Kidney epithelial cell (primary cell): Measurements from ENCODE around the gene LAMA5. TPM values are rescaled to one million over a fixed set of nuclear protein-coding genes. Genes with fewer than 3 reads are reported as not detected.

ENCODE experiments used
- DNase-seq: peaks from one replicate; pipeline ENCODE4 v3.0.0-alpha.2; 2010; ENCODE audit warnings: low read depth
- H3K27me3 ChIP-seq: 2 replicates; pipeline ENCODE4 v1.6.0; 2011; ENCODE audit warnings: low read length; ENCODE audit not compliant: control insufficient read depth, insufficient read depth
- H3K36me3 ChIP-seq: 2 replicates; pipeline ENCODE4 v1.5.1; 2011; ENCODE audit warnings: low read length; ENCODE audit not compliant: control insufficient read depth, insufficient read depth
- H3K4me3 ChIP-seq: 2 replicates; pipeline ENCODE4 v1.5.1; 2011; ENCODE audit warnings: low read depth, mild to moderate bottlenecking, control low read depth, low read length
- total RNA-seq: library from RNA; depleted of rRNA; stranded (reverse); fragments of >200 nt; gene quantifications from 2 replicates; pipeline ENCODE4 v1.2.3, GENCODE V29; 2015
- TF ChIP-seq, protein P1 (sequence below): IDR thresholded peaks from 2 replicates; pipeline ENCODE4 v1.5.1; 2011; ENCODE audit warnings: mild to moderate bottlenecking, moderate library complexity, low read length, control low read depth, inconsistent platforms; ENCODE audit not compliant: insufficient read depth, poor library complexity, severe bottlenecking

Gene LAMA5
- total RNA-seq, 1 donor from 2014 or later, result 359 TPM

DNA sequence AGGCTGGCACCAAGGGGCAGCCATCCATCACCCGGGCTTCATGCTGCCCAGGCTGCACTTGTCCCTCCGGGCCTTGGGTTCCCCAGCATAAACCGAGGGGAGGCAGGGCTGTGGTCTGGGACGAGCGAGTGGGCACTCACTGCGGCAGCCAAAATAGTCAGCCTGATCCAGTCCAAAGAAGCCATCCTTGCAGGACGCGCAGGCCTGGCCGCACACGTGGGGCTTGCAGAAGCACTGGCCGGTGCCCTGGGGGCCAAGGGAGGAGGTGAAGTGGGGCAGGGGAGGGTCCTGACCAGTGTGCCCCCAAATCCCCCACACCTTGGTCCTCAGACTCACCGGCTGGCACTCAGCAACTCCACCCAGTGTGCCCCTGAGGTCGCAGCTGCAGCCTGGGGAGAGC, 32.2 kb downstream of the LAMA5 start:
- Histone ChIP-seq H3K36me3 (peaks cover 1% of the 10 kb centered on the region), H3K4me3 (no peak overlapping the region), H3K27me3 (no peaks in the 10 kb centered on the region)
- TF ChIP-seq, protein P1, sequence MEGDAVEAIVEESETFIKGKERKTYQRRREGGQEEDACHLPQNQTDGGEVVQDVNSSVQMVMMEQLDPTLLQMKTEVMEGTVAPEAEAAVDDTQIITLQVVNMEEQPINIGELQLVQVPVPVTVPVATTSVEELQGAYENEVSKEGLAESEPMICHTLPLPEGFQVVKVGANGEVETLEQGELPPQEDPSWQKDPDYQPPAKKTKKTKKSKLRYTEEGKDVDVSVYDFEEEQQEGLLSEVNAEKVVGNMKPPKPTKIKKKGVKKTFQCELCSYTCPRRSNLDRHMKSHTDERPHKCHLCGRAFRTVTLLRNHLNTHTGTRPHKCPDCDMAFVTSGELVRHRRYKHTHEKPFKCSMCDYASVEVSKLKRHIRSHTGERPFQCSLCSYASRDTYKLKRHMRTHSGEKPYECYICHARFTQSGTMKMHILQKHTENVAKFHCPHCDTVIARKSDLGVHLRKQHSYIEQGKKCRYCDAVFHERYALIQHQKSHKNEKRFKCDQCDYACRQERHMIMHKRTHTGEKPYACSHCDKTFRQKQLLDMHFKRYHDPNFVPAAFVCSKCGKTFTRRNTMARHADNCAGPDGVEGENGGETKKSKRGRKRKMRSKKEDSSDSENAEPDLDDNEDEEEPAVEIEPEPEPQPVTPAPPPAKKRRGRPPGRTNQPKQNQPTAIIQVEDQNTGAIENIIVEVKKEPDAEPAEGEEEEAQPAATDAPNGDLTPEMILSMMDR, result no peak
- DNase-seq, result no peak

DNA sequence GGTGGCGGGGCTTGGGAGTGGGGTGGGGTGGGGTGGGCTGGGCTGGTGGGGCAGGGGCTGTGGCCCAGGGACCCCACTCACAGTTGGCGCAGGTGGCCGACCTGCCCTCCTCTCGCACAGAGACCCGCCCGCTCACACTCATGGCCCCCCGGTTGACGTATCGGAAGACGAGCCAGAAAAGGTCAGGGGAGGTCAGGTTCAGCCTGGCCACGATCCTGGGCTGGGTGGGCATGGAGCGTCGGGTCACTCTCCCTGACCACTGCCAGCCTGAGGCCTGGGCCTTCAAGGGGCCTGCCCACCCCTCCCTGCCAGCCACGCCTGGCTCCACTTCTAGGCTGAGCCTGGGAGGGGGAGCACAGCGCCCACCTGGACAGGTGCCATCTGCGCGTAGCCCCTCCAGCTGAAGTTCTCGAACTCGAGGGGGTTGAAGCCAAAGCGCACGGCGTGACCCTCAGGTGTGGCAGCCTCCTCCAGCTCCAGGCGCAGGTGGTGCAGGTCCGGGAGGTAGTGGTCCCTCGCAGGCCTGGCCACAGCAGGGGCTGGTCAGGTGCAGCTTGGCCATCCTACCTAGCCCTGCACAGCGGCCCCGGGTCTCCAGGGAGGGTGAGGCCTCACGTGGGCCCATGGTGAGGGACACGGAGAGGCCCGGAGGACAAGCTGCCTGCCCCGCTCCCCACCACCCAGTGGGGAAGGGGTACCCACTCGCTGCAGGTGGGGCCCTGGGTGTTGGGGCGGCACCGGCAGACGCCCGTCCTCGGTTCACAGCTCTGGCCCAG, 33.1 kb downstream of the LAMA5 start:
- Histone ChIP-seq H3K27me3 (no peaks in the 10 kb centered on the region), H3K4me3 (no peak overlapping the region), H3K36me3 (peaks cover 3% of the 10 kb centered on the region)
- TF ChIP-seq, protein P1, result no peak
- DNase-seq, result no peak

DNA sequence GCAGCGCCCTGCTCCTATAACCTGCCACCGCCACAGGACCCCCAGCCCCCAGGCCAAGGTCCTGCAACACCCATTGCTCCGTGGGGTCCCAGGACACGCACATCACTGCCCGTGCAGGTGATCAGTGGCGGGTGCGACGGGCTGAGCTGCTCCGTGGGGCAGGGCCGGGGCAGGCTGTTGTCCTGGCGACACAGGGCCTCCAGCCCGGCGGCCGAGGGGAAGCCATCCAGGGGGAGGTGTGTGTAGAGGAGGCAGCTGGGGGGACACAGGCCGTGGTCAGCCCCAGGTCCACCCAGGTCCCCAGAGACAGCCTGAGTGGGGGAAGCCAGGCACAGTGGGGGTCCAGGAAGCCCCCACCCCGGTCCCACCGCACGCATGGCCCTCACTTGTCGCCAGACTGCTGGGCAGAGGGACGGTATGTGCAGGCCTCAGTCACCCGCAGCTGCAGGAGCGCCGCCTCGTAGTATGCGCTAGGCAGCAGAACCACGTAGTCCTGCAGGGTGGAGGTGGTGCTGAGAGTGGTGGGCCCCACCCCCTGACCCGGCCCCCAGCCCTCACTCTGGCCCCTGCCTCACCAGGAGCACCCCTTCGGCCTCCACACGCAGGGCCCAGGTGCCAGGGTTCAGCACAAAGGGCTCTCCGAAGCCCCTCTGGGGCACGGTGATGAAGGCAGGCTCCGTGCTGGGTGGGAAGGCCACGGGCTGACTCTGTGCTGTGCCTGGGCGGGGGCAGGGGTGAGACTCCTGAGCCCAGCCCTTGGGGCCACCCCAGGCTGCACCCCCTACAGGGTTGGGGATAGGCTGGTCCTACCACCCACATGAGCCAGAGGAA, 33.9 kb downstream of the LAMA5 start:
- Histone ChIP-seq H3K36me3 (peaks cover 3% of the 10 kb centered on the region), H3K4me3 (no peak overlapping the region), H3K27me3 (no peaks in the 10 kb centered on the region)
- TF ChIP-seq, protein P1, result no peak
- no peak for DNase-seq

DNA sequence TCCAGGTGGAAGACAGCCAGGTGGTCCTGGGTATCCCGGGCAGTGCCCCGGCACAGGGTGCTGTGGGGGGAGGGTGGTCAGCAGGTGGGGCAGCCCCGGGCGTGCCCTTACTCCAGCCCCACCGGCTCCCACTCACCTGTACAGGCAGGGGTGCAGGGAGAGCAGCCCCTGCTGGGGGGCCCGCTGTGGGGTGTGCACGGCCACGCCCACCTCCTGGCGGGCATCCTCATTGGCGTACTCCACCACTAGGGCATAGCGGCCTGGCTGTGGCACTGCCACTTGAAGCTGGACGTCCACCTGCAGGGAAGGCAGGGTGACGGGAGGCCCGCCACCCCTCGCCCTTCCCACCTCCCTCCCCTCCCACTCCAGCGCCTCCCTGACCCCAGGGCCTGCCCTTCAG, 34.7 kb downstream of the LAMA5 start:
- H3K27me3 ChIP-seq, result no peaks in the 10 kb centered on the region

DNA sequence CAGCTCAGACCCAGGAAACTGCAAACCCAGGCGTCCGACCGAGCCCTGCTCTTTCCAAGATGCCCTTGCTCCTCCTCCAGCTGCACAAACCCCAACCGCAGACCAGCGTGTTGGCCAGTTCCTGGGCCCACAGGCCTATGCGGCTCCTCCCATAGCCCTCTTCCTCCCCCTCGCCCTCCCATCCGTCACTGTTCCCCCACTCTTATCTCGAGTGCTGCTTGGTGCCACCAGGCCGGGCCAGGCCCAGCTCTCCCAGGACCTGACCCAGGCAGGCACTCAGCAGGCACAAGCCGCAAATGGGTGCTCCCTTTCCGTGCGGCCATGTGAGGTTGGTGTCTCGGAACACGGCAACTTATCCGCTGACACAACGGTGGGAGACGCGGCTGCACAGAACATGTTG, 35.8 kb downstream of the LAMA5 start:
- H3K4me3 ChIP-seq, result no peak overlapping the region
- H3K36me3 ChIP-seq, result peaks cover 11% of the 10 kb centered on the region
- no peaks in the 10 kb centered on the region for H3K27me3 ChIP-seq
- no peak for DNase-seq
- TF ChIP-seq, protein P1, result no peak

More for the DNA sequence above, 34.7 kb downstream of the LAMA5 start:
- no peak for DNase-seq
- TF ChIP-seq, protein P1, result no peak
- H3K36me3 ChIP-seq, result peaks cover 6% of the 10 kb centered on the region
- no peak overlapping the region for H3K4me3 ChIP-seq
